Ishikawa (cell line): ENCODE results near the gene GABRB1.

Source experiments
- CREB1 ChIP-seq: IDR thresholded peaks from 2 replicates; pipeline ENCODE4 v1.6.1; 2012; ENCODE audit warnings: low read depth
- EGR1 ChIP-seq: IDR thresholded peaks from 2 replicates; pipeline ENCODE4 v1.6.1; 2012
- EP300 ChIP-seq: IDR thresholded peaks from 2 replicates; pipeline ENCODE4 v1.6.1; 2012; ENCODE audit warnings: borderline replicate concordance
- MAX ChIP-seq: IDR thresholded peaks from 2 replicates; pipeline ENCODE4 v1.6.1; 2012
- RAD21 ChIP-seq: IDR thresholded peaks from 2 replicates; pipeline ENCODE4 v1.6.1; 2012; ENCODE audit warnings: low read depth
- TAF1 ChIP-seq: IDR thresholded peaks from 2 replicates; pipeline ENCODE4 v1.6.1; 2012; ENCODE audit warnings: low read depth, mild to moderate bottlenecking
- TCF12 ChIP-seq: IDR thresholded peaks from 2 replicates; pipeline ENCODE4 v1.6.1; 2012; ENCODE audit warnings: low read depth
- TEAD4 ChIP-seq: IDR thresholded peaks from 2 replicates; pipeline ENCODE4 v1.6.1; 2012
- USF1 ChIP-seq: IDR thresholded peaks from 2 replicates; pipeline ENCODE4 v1.6.1; 2012

- TF ChIP-seq EP300, result no peak
- no peak for TF ChIP-seq RAD21
- no peak for TF ChIP-seq MAX
- no peak for TF ChIP-seq EGR1
- TF ChIP-seq CREB1, result no peak
- TF ChIP-seq TAF1, result no peak
- TF ChIP-seq USF1, result no peak
- no peak for TF ChIP-seq TCF12
- TF ChIP-seq TEAD4, result no peak
Measured at GRCh38 chr4:47312170-47312569, 280.8 kb downstream of the GABRB1 start.
